ENCODE measurements around the gene OR1E1. TPM values are rescaled to one million over a fixed set of nuclear protein-coding genes. Genes with fewer than 3 reads are reported as not detected.
"Not testable (repeated sequence)": the region's sequence is repeated elsewhere in the genome, so short reads cannot be mapped to it uniquely, and the experiment has no call there.

The OR1E1 gene
- total and polyA plus RNA-seq, 2 of the 4 experiments (the other 2 are of a cell fraction), result not detected

GRCh38 chr17:3433741-3434140 lies 35.5 kb upstream of the OR1E1 start, which contains the start of gene OR1E2:
TSS of gene OR1E2 (minus strand) at chr17:3433841. CDS start at chr17:3433841, 0 bp downstream.
- in situ Hi-C loops (cut with MboI; ENCODE audit: low sequenced_read_pairs), result no loop called here
- intact Hi-C loops (cut with micrococcal nuclease), result no loop called here
- H3K9ac ChIP-seq (ENCODE audit: low read depth, low read length), result no peak within 1 kb of the TSS
- no peak within 1 kb of the TSS for H4K91ac ChIP-seq (ENCODE audit: insufficient read depth, low read depth, low read length)
- BruUV-seq (replicated peaks), result no TSS peak
- ATAC-seq (ENCODE audit: low read depth), result no peak
- H2BK120ac ChIP-seq (ENCODE audit: low read depth, low read length), result no peak within 1 kb of the TSS
- H3K4ac ChIP-seq (ENCODE audit: low read depth, low read length), result no peak within 1 kb of the TSS
- H2BK5ac ChIP-seq (ENCODE audit: low read depth, low read length, poor library complexity, severe bottlenecking), result no peak within 1 kb of the TSS
- H2AFZ ChIP-seq (replicated peaks; ENCODE audit: low read length, poor library complexity), result no peak within 1 kb of the TSS
- TF ChIP-seq BHLHE40 (IDR thresholded peaks at IDR 0.05; ENCODE audit: low read depth, low read length), result no peak
- TF ChIP-seq RCOR1 (IDR thresholded peaks at IDR 0.05; ENCODE audit: insufficient replicate concordance, low read length), result no peak
- TF ChIP-seq CHD1 (IDR thresholded peaks at IDR 0.05; ENCODE audit: low read depth, low read length), result no peak
- no peak for TF ChIP-seq MAZ (IDR thresholded peaks at IDR 0.05; ENCODE audit: borderline replicate concordance, low read depth, low read length)
- H3K9me3 ChIP-seq (ENCODE audit: control insufficient read depth, insufficient read depth, low read length), result peaks cover 4% of the 10 kb centered on the region; the same call in 1 of the 2 replicates
- H3K18ac ChIP-seq (ENCODE audit: low read depth, low read length), result no peak within 1 kb of the TSS
- H3K27me3 ChIP-seq (ENCODE audit: control insufficient read depth, insufficient read depth, low read length), result no peaks in the 10 kb centered on the region
- no peak within 1 kb of the TSS for H2AK5ac ChIP-seq (ENCODE audit: low read depth, low read length)
- no peak within 1 kb of the TSS for H3K56ac ChIP-seq (ENCODE audit: extremely low read depth, insufficient read depth, low read length)
- no peak within 1 kb of the TSS for H3K27ac ChIP-seq (ENCODE audit: insufficient read depth, low read length)
- no peak within 1 kb of the TSS for H3K23ac ChIP-seq (ENCODE audit: low read depth, low read length)
- WGBS, 2 experiments (ENCODE audit: extremely low coverage in 2 of 2, insufficient read length in 1 of 2), result 33% methylated on average over 1 of the region's 3 CpGs; no CpG with 5 or more reads in 1 of the 2 experiments
- no peaks in the 10 kb centered on the region for H3K9me1 ChIP-seq (ENCODE audit: insufficient read depth, low read length)
- dilution Hi-C loops (cut with HindIII; ENCODE audit: low sequenced_read_pairs, unreplicated experiment), result no loop called here
- no peak within 1 kb of the TSS for H4K8ac ChIP-seq (ENCODE audit: low read depth in 2 of 2, low read length in 2 of 2)
- CTCF ChIA-PET, result no interaction called here
- no peaks in the 10 kb centered on the region for H4K20me1 ChIP-seq (ENCODE audit: insufficient read depth, low read length)
- no peak within 1 kb of the TSS for H4K5ac ChIP-seq (ENCODE audit: low read depth, low read length)
- no peaks in the 10 kb centered on the region for H3K36me3 ChIP-seq (ENCODE audit: control insufficient read depth, insufficient read depth, low read length)
- H2AK9ac ChIP-seq (replicated peaks; ENCODE audit: low read depth, low read length, poor library complexity), result no peak within 1 kb of the TSS
- POLR2A ChIA-PET (ENCODE audit: unreplicated experiment), result no interaction called here
- H3K14ac ChIP-seq (replicated peaks; ENCODE audit: low read depth, low read length), result no peak within 1 kb of the TSS
- no peak for DNase-seq
- no peak within 1 kb of the TSS for H3K4me3 ChIP-seq (ENCODE audit: insufficient read depth, low read depth, low read length)
- H3K79me1 ChIP-seq (ENCODE audit: low read depth in 1 of 2, low read length in 2 of 2), result no peaks in the 10 kb centered on the region
- H2BK15ac ChIP-seq (ENCODE audit: low read depth, low read length), result no peak within 1 kb of the TSS
- H2BK20ac ChIP-seq (ENCODE audit: low read depth, low read length), result no peak within 1 kb of the TSS
- no peaks in the 10 kb centered on the region for H3K4me1 ChIP-seq (ENCODE audit: control insufficient read depth, insufficient read depth, low read length)
- H3K4me2 ChIP-seq (ENCODE audit: low read depth, low read length), result no peak within 1 kb of the TSS

DNA sequence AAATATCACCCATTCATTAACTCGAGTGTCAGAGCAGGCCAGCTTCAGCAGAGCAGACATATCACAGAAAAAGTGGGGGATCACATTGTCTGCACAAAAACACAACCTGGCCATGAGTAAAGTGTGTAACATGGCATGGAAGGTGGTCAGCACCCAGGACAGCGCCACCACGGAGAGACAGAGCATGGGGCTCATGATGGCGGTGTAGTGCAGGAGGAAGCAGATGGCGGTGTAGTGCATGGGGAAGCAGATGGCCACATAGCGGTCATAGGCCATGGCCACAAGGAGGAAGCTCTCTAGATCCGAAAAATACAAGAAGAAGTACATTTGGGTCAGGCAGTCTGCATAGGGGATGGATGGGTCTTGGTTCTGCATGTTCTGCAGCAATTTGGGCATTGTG lies 35.0 kb upstream of the OR1E1 start:
- CTCF ChIA-PET; H3K9me3 ChIP-seq (ENCODE audit: control insufficient read depth, insufficient read depth, low read length); in situ Hi-C loops (cut with MboI; ENCODE audit: low sequenced_read_pairs); BruUV-seq (replicated peaks); dilution Hi-C loops (cut with HindIII; ENCODE audit: low sequenced_read_pairs, unreplicated experiment); H4K20me1 ChIP-seq (ENCODE audit: insufficient read depth, low read length); H3K18ac ChIP-seq (ENCODE audit: low read depth, low read length); H3K4ac ChIP-seq (ENCODE audit: low read depth, low read length); H3K27ac ChIP-seq (ENCODE audit: insufficient read depth, low read length); H2AK9ac ChIP-seq (replicated peaks; ENCODE audit: low read depth, low read length, poor library complexity); H2AFZ ChIP-seq (replicated peaks; ENCODE audit: low read length, poor library complexity); H4K8ac ChIP-seq (ENCODE audit: low read depth in 2 of 2, low read length in 2 of 2); H3K27me3 ChIP-seq (ENCODE audit: control insufficient read depth, insufficient read depth, low read length); H4K5ac ChIP-seq (ENCODE audit: low read depth, low read length); H3K4me2 ChIP-seq (ENCODE audit: low read depth, low read length); H2AK5ac ChIP-seq (ENCODE audit: low read depth, low read length); intact Hi-C loops (cut with micrococcal nuclease); H3K9me1 ChIP-seq (ENCODE audit: insufficient read depth, low read length); H3K36me3 ChIP-seq (ENCODE audit: control insufficient read depth, insufficient read depth, low read length); H3K23ac ChIP-seq (ENCODE audit: low read depth, low read length); H3K56ac ChIP-seq (ENCODE audit: extremely low read depth, insufficient read depth, low read length); ATAC-seq (ENCODE audit: low read depth); POLR2A ChIA-PET (ENCODE audit: unreplicated experiment); H2BK5ac ChIP-seq (ENCODE audit: low read depth, low read length, poor library complexity, severe bottlenecking); H2BK120ac ChIP-seq (ENCODE audit: low read depth, low read length); DNase-seq; H2BK15ac ChIP-seq (ENCODE audit: low read depth, low read length); H3K79me1 ChIP-seq (ENCODE audit: low read depth in 1 of 2, low read length in 2 of 2); H3K9ac ChIP-seq (ENCODE audit: low read depth, low read length); H4K91ac ChIP-seq (ENCODE audit: insufficient read depth, low read depth, low read length); H3K4me1 ChIP-seq (ENCODE audit: control insufficient read depth, insufficient read depth, low read length); H2BK20ac ChIP-seq (ENCODE audit: low read depth, low read length); H3K4me3 ChIP-seq (ENCODE audit: insufficient read depth, low read depth, low read length); H3K14ac ChIP-seq (replicated peaks; ENCODE audit: low read depth, low read length): not testable (repeated sequence)
- WGBS, 2 experiments (ENCODE audit: extremely low coverage in 2 of 2, insufficient read length in 1 of 2), result 0% methylated on average over 4 of the region's 7 CpGs; no CpG with 5 or more reads in 1 of the 2 experiments
